ENCODE measurements around the gene KIF1A. TPM values are rescaled to one million over a fixed set of nuclear protein-coding genes. Genes with fewer than 3 reads are reported as not detected.

KIF1A gene
- polyA plus RNA-seq, 1 donor from 2014 or later, result 63.4 TPM

GRCh38 chr2:240737958-240738357, 82.1 kb downstream of the KIF1A start:
- no peak overlapping the region for H3K4me2 ChIP-seq (ENCODE audit: low read length)
- H3K36me3 ChIP-seq (ENCODE audit: insufficient read depth, low read length), result no peaks in the 10 kb centered on the region
- TF ChIP-seq REST (IDR thresholded peaks at IDR 0.05; ENCODE audit: borderline replicate concordance), result no peak
- no peak for TF ChIP-seq EP300 (conservative IDR thresholded peaks at IDR 0.05; ENCODE audit: poor library complexity, severe bottlenecking)
- no peak for TF ChIP-seq EZH2 (IDR thresholded peaks at IDR 0.05; ENCODE audit: borderline replicate concordance, insufficient read depth, low read length, poor library complexity, severe bottlenecking)
- TF ChIP-seq POLR2AphosphoS5 (IDR thresholded peaks at IDR 0.05), result no peak
- no peak for TF ChIP-seq RAD21 (conservative IDR thresholded peaks at IDR 0.05)
- no peak for TF ChIP-seq MXI1 (conservative IDR thresholded peaks at IDR 0.05; ENCODE audit: poor library complexity, severe bottlenecking)
- no peak for TF ChIP-seq SMC3 (conservative IDR thresholded peaks at IDR 0.05; ENCODE audit: poor library complexity)
- no peak for TF ChIP-seq CTCF (IDR thresholded peaks at IDR 0.05; ENCODE audit: poor library complexity, severe bottlenecking)
- no peak for TF ChIP-seq TAF1 (IDR thresholded peaks at IDR 0.05; ENCODE audit: low read depth)

GRCh38 chr2:240737512-240737911, 82.5 kb downstream of the KIF1A start:
- no peaks in the 10 kb centered on the region for H4K20me1 ChIP-seq (ENCODE audit: insufficient read depth)
- no peaks in the 10 kb centered on the region for H3F3A ChIP-seq (ENCODE audit: insufficient read depth, low read length, poor library complexity, severe bottlenecking)
- H3K27ac ChIP-seq (ENCODE audit: low read length), result no peak overlapping the region
- H2AFZ ChIP-seq (ENCODE audit: low read depth, low read length), result no peak overlapping the region
- H3K9ac ChIP-seq (ENCODE audit: low read length), result no peak overlapping the region
- no peaks in the 10 kb centered on the region for H3K27me3 ChIP-seq (ENCODE audit: insufficient read depth, low read depth, low read length)
- no peak overlapping the region for H3K4me3 ChIP-seq (ENCODE audit: low read length)
- H3K9me3 ChIP-seq (ENCODE audit: low read length), result no peaks in the 10 kb centered on the region
- no peaks in the 10 kb centered on the region for H3K9me2 ChIP-seq (ENCODE audit: insufficient read depth, low read length)
- no peak overlapping the region for H3K4me2 ChIP-seq (ENCODE audit: low read length)
- H3K79me2 ChIP-seq (replicated peaks; ENCODE audit: insufficient read depth, low read length), result no peaks in the 10 kb centered on the region
- no peaks in the 10 kb centered on the region for H3K36me3 ChIP-seq (ENCODE audit: insufficient read depth, low read length)
- TF ChIP-seq EZH2 (IDR thresholded peaks at IDR 0.05; ENCODE audit: borderline replicate concordance, insufficient read depth, low read length, poor library complexity, severe bottlenecking) (no peak), RAD21 (conservative IDR thresholded peaks at IDR 0.05) (no peak), CTCF (IDR thresholded peaks at IDR 0.05; ENCODE audit: poor library complexity, severe bottlenecking) (no peak), REST (IDR thresholded peaks at IDR 0.05; ENCODE audit: borderline replicate concordance) (no peak), MXI1 (conservative IDR thresholded peaks at IDR 0.05; ENCODE audit: poor library complexity, severe bottlenecking) (no peak), TAF1 (IDR thresholded peaks at IDR 0.05; ENCODE audit: low read depth) (no peak), POLR2AphosphoS5 (IDR thresholded peaks at IDR 0.05) (no peak), EP300 (conservative IDR thresholded peaks at IDR 0.05; ENCODE audit: poor library complexity, severe bottlenecking) (no peak), SMC3 (conservative IDR thresholded peaks at IDR 0.05; ENCODE audit: poor library complexity) (no peak)

More at GRCh38 chr2:240737958-240738357, 82.1 kb downstream of the KIF1A start:
- Histone ChIP-seq H2AFZ (ENCODE audit: low read depth, low read length) (no peak overlapping the region), H3K9ac (ENCODE audit: low read length) (no peak overlapping the region), H3K9me2 (ENCODE audit: insufficient read depth, low read length) (no peaks in the 10 kb centered on the region), H3F3A (ENCODE audit: insufficient read depth, low read length, poor library complexity, severe bottlenecking) (no peaks in the 10 kb centered on the region), H3K9me3 (ENCODE audit: low read length) (no peaks in the 10 kb centered on the region), H3K27ac (ENCODE audit: low read length) (no peak overlapping the region), H3K4me3 (ENCODE audit: low read length) (no peak overlapping the region), H4K20me1 (ENCODE audit: insufficient read depth) (no peaks in the 10 kb centered on the region), H3K79me2 (replicated peaks; ENCODE audit: insufficient read depth, low read length) (no peaks in the 10 kb centered on the region), H3K27me3 (ENCODE audit: insufficient read depth, low read depth, low read length) (no peaks in the 10 kb centered on the region)
